Measurements from ENCODE around the gene NELL1. TPM values are rescaled to one million over a fixed set of nuclear protein-coding genes. Genes with fewer than 3 reads are reported as not detected.

NELL1 gene
- total RNA-seq, 6 donors from 2014 or later, result 0.26 TPM; not detected in 5

DNA sequence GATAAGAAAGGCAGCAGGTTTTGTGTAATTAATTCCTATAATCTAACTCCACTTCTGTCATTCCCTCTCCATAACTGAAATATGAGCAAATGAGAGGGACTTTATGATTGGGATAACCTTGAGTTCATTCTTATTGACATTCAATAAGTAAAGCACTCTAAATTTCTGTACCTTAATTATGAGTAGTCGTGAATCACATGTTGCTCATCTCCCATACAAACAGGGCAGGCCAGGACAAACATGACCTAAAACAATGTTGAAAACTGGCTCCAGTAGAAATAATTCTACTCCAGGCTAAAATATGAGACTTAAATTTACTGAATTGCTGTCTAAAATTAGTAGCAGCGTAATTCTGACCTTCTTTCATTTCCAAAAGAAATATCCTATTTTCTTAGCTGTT is 505.4 kb downstream of the NELL1 start:
- Histone ChIP-seq H3K4me1 (no peaks in the 10 kb centered on the region), H3K27me3 (no peaks in the 10 kb centered on the region), H3K36me3 (no peaks in the 10 kb centered on the region), H3K27ac (no peak overlapping the region), H3K9me3 (no peaks in the 10 kb centered on the region), H3K4me3 (no peak overlapping the region)
- WGBS, 2 donors, result 88% methylated on average over 2 of the region's 2 CpGs
- TF ChIP-seq POLR2AphosphoS5 (IDR thresholded peaks at IDR 0.05), result no peak
- no peak for TF ChIP-seq EP300 (IDR thresholded peaks at IDR 0.05)
- TF ChIP-seq POLR2A (IDR thresholded peaks at IDR 0.05), result no peak
- TF ChIP-seq, protein P1, sequence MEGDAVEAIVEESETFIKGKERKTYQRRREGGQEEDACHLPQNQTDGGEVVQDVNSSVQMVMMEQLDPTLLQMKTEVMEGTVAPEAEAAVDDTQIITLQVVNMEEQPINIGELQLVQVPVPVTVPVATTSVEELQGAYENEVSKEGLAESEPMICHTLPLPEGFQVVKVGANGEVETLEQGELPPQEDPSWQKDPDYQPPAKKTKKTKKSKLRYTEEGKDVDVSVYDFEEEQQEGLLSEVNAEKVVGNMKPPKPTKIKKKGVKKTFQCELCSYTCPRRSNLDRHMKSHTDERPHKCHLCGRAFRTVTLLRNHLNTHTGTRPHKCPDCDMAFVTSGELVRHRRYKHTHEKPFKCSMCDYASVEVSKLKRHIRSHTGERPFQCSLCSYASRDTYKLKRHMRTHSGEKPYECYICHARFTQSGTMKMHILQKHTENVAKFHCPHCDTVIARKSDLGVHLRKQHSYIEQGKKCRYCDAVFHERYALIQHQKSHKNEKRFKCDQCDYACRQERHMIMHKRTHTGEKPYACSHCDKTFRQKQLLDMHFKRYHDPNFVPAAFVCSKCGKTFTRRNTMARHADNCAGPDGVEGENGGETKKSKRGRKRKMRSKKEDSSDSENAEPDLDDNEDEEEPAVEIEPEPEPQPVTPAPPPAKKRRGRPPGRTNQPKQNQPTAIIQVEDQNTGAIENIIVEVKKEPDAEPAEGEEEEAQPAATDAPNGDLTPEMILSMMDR (IDR thresholded peaks at IDR 0.05), result no peak
- DNase-seq (no peak), ATAC-seq (ENCODE audit: low FRiP score in 2 of 2) (no peak)

DNA sequence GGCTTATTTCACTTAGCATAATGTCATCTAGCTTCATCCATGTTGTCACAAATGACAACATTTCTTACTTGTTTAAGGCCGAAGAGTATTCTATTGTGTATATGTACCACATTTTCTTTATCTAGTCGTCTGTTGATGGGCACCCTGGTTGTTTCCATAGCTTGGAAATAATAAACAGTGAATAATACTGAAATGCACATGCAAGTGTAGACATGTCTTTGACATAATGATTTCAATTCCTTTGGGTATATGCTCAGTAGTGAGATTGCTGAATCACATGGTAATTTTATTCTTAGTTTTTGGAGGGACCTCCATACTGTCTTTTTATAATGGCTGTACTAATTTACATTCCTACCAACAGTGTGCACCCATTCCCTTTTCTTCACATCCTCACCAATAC is 508.0 kb downstream of the NELL1 start:
- Histone ChIP-seq H3K36me3 (no peaks in the 10 kb centered on the region), H3K27me3 (no peaks in the 10 kb centered on the region), H3K4me3 (no peak overlapping the region), H3K9me3 (no peaks in the 10 kb centered on the region), H3K27ac (no peak overlapping the region), H3K4me1 (no peaks in the 10 kb centered on the region)
- DNase-seq (no peak), ATAC-seq (ENCODE audit: low FRiP score in 2 of 2) (no peak)
- WGBS, 2 donors, result 80 to 85% methylated on average over 2 of the region's 2 CpGs
- no peak for TF ChIP-seq POLR2A (IDR thresholded peaks at IDR 0.05)
- TF ChIP-seq, protein P1 (IDR thresholded peaks at IDR 0.05), result no peak
- TF ChIP-seq POLR2AphosphoS5 (IDR thresholded peaks at IDR 0.05), result no peak

DNA sequence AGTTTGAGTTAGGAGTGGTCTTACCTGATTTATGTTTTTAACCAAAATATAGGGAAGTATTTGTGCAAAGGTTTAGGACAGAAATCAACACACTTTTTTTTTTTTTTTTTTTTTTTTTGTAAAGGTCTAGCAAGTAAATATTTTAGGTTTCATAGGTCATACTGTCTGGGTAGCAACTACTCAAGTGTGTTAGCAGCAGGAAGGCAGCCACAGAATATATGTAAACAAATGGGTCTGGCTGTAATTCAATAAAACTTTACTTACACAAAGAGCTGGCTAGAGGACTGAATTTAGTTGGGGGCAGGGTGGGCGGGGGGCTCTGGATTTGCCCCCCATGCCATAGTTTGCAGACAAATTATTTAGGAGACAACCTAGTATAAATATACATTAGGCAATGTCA is 510.4 kb downstream of the NELL1 start:
- 29 to 55% methylated on average over 1 of the region's 1 CpG for WGBS, 2 donors
- no peak overlapping the region for H3K4me3 ChIP-seq
- no peak overlapping the region for H3K27ac ChIP-seq
- H3K36me3 ChIP-seq, result no peaks in the 10 kb centered on the region
- DNase-seq, result no peak
- ATAC-seq (ENCODE audit: low FRiP score in 2 of 2), result no peak
- TF ChIP-seq, protein P1 (IDR thresholded peaks at IDR 0.05), result no peak
- TF ChIP-seq EP300 (IDR thresholded peaks at IDR 0.05), result no peak
- H3K4me1 ChIP-seq, result no peaks in the 10 kb centered on the region
- H3K27me3 ChIP-seq, result no peaks in the 10 kb centered on the region
- H3K9me3 ChIP-seq, result no peaks in the 10 kb centered on the region

DNA sequence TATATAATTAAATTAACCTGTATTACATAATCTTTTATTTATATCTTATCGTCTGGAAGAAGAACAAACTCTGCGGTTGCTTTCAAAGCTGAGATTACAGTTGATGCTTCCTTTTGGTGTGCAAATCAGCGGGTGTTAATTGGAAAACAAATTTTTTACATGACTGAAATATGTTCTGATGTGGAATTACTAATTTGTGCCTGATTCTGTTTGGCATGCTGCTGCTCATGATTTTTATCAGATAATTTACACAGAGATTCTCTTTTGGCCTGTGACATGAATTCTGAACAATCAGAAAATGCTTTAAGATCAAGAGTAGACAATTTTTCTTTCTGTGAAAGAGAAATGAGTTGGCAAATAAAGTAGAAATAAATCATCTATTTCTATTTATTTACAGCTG is 510.8 kb downstream of the NELL1 start:
- H3K36me3 ChIP-seq, result no peaks in the 10 kb centered on the region
- no peaks in the 10 kb centered on the region for H3K9me3 ChIP-seq
- TF ChIP-seq POLR2A (IDR thresholded peaks at IDR 0.05) (no peak), POLR2AphosphoS5 (IDR thresholded peaks at IDR 0.05) (no peak), EP300 (IDR thresholded peaks at IDR 0.05) (no peak)
- TF ChIP-seq, protein P1 (IDR thresholded peaks at IDR 0.05), result no peak
- no peak overlapping the region for H3K27ac ChIP-seq
- no peaks in the 10 kb centered on the region for H3K4me1 ChIP-seq
- no peak overlapping the region for H3K4me3 ChIP-seq
- ATAC-seq (ENCODE audit: low FRiP score in 2 of 2) (no peak), DNase-seq (no peak)
- WGBS, 2 donors, result 39 to 54% methylated on average over 3 of the region's 3 CpGs
- H3K27me3 ChIP-seq, result no peaks in the 10 kb centered on the region

GRCh38 chr11:21185959-21186358 is 516.6 kb downstream of the NELL1 start:
- no peaks in the 10 kb centered on the region for H3K9me3 ChIP-seq
- ATAC-seq (ENCODE audit: low FRiP score in 2 of 2), result no peak
- DNase-seq, result no peak
- TF ChIP-seq EP300 (IDR thresholded peaks at IDR 0.05), result no peak
- TF ChIP-seq, protein P1 (IDR thresholded peaks at IDR 0.05), result no peak
- TF ChIP-seq POLR2AphosphoS5 (IDR thresholded peaks at IDR 0.05), result no peak
- TF ChIP-seq POLR2A (IDR thresholded peaks at IDR 0.05), result no peak
- H3K36me3 ChIP-seq, result no peaks in the 10 kb centered on the region
- H3K4me1 ChIP-seq, result no peaks in the 10 kb centered on the region
- no peak overlapping the region for H3K27ac ChIP-seq
- H3K4me3 ChIP-seq, result no peak overlapping the region
- H3K27me3 ChIP-seq, result no peaks in the 10 kb centered on the region

Data from upper lobe of left lung (tissue), 6 donors.